Rectal smooth muscle tissue (tissue), 1 donor: ENCODE results near the gene GPR180.
A peak's percentile ranks its signal among the peaks of the same experiment; 100 is the strongest.

Experiments used
- H3K27ac ChIP-seq: one replicate; pipeline ENCODE4 v1.7.0; 2013; ENCODE audit warnings: low read depth, low read length, inconsistent platforms
- H3K27me3 ChIP-seq: one replicate; pipeline ENCODE4 v1.7.0; 2013; ENCODE audit warnings: low read length; ENCODE audit not compliant: control insufficient read depth, insufficient read depth
- H3K36me3 ChIP-seq: one replicate; pipeline ENCODE4 v1.7.0; 2013; ENCODE audit warnings: low read length; ENCODE audit not compliant: control insufficient read depth, insufficient read depth
- H3K4me1 ChIP-seq: one replicate; pipeline ENCODE4 v1.7.0; 2013; ENCODE audit warnings: low read length; ENCODE audit not compliant: control insufficient read depth, insufficient read depth
- H3K4me3 ChIP-seq: one replicate; pipeline ENCODE4 v1.7.0; 2013; ENCODE audit warnings: low read length
- H3K9ac ChIP-seq: one replicate; pipeline ENCODE4 v1.7.0; 2013; ENCODE audit warnings: low read length

GPR180 gene

GRCh38 chr13:94601446-94602431, at the start of gene GPR180:
GPR180 (plus strand) TSS chr13:94601857; CDS start chr13:94601928, 71 bp downstream.
- H3K9ac ChIP-seq, result peak within 1 kb of the TSS; percentile 3
- no peaks in the 10 kb centered on the region for H3K4me1 ChIP-seq
- no peaks in the 10 kb centered on the region for H3K36me3 ChIP-seq
- H3K27me3 ChIP-seq, result no peaks in the 10 kb centered on the region
- H3K4me3 ChIP-seq, result peak within 1 kb of the TSS; percentile 58
- peak within 1 kb of the TSS; percentile 68 for H3K27ac ChIP-seq

- Histone ChIP-seq H3K9ac (no peak overlapping the region), H3K27me3 (no peaks in the 10 kb centered on the region), H3K36me3 (no peaks in the 10 kb centered on the region), H3K4me3 (no peak overlapping the region), H3K4me1 (peaks cover 8% of the 10 kb centered on the region), H3K27ac (no peak overlapping the region)
Measured at GRCh38 chr13:94552095-94552494, 49.6 kb upstream of the GPR180 start.

GRCh38 chr13:94553766-94554165, 47.9 kb upstream of the GPR180 start:
- Histone ChIP-seq H3K27me3 (no peaks in the 10 kb centered on the region), H3K27ac (no peak overlapping the region), H3K4me1 (peaks cover under 1% of the 10 kb centered on the region), H3K4me3 (no peak overlapping the region), H3K36me3 (no peaks in the 10 kb centered on the region), H3K9ac (no peak overlapping the region)

- no peaks in the 10 kb centered on the region for H3K4me1 ChIP-seq
- no peaks in the 10 kb centered on the region for H3K27me3 ChIP-seq
- no peak overlapping the region for H3K9ac ChIP-seq
- no peaks in the 10 kb centered on the region for H3K36me3 ChIP-seq
- H3K27ac ChIP-seq, result no peak overlapping the region
- no peak overlapping the region for H3K4me3 ChIP-seq
Measured at GRCh38 chr13:94556041-94556440, 45.6 kb upstream of the GPR180 start.

- Histone ChIP-seq H3K27me3 (no peaks in the 10 kb centered on the region), H3K4me1 (no peaks in the 10 kb centered on the region), H3K9ac (no peak overlapping the region), H3K4me3 (no peak overlapping the region), H3K27ac (no peak overlapping the region), H3K36me3 (no peaks in the 10 kb centered on the region)
Measured at GRCh38 chr13:94556621-94557020, 45.0 kb upstream of the GPR180 start.

GRCh38 chr13:94557684-94558235, 43.9 kb upstream of the GPR180 start:
- H3K4me3 ChIP-seq, result no peak overlapping the region

GRCh38 chr13:94558716-94559115, 42.9 kb upstream of the GPR180 start:
- no peaks in the 10 kb centered on the region for H3K4me1 ChIP-seq
- H3K27me3 ChIP-seq, result no peaks in the 10 kb centered on the region
- no peak overlapping the region for H3K4me3 ChIP-seq
- H3K36me3 ChIP-seq, result no peaks in the 10 kb centered on the region
- H3K27ac ChIP-seq, result no peak overlapping the region
- H3K9ac ChIP-seq, result no peak overlapping the region

More at GRCh38 chr13:94557684-94558235, 43.9 kb upstream of the GPR180 start:
- no peak overlapping the region for H3K27ac ChIP-seq
- no peak overlapping the region for H3K9ac ChIP-seq
- no peaks in the 10 kb centered on the region for H3K4me1 ChIP-seq
- no peaks in the 10 kb centered on the region for H3K27me3 ChIP-seq
- no peaks in the 10 kb centered on the region for H3K36me3 ChIP-seq

- H3K4me3 ChIP-seq, result no peak overlapping the region
- H3K9ac ChIP-seq, result no peak overlapping the region
- no peaks in the 10 kb centered on the region for H3K36me3 ChIP-seq
- H3K27ac ChIP-seq, result no peak overlapping the region
- no peaks in the 10 kb centered on the region for H3K4me1 ChIP-seq
- no peaks in the 10 kb centered on the region for H3K27me3 ChIP-seq
Measured at GRCh38 chr13:94559222-94559795, 42.3 kb upstream of the GPR180 start.

GRCh38 chr13:94560116-94560515, 41.5 kb upstream of the GPR180 start:
- H3K9ac ChIP-seq, result no peak overlapping the region
- no peaks in the 10 kb centered on the region for H3K27me3 ChIP-seq
- H3K27ac ChIP-seq, result no peak overlapping the region
- no peak overlapping the region for H3K4me3 ChIP-seq
- H3K4me1 ChIP-seq, result no peaks in the 10 kb centered on the region
- no peaks in the 10 kb centered on the region for H3K36me3 ChIP-seq

GRCh38 chr13:94561126-94561525, 40.5 kb upstream of the GPR180 start:
- Histone ChIP-seq H3K9ac (no peak overlapping the region), H3K27me3 (no peaks in the 10 kb centered on the region), H3K36me3 (no peaks in the 10 kb centered on the region), H3K4me1 (no peaks in the 10 kb centered on the region), H3K4me3 (no peak overlapping the region), H3K27ac (no peak overlapping the region)

- Histone ChIP-seq H3K27me3 (no peaks in the 10 kb centered on the region), H3K9ac (no peak overlapping the region), H3K4me1 (no peaks in the 10 kb centered on the region), H3K27ac (no peak overlapping the region), H3K4me3 (no peak overlapping the region), H3K36me3 (peaks cover 8% of the 10 kb centered on the region)
Measured at GRCh38 chr13:94567581-94567980, 34.1 kb upstream of the GPR180 start.

- no peak overlapping the region for H3K4me3 ChIP-seq
- no peaks in the 10 kb centered on the region for H3K27me3 ChIP-seq
- H3K9ac ChIP-seq, result no peak overlapping the region
- peaks cover 11% of the 10 kb centered on the region for H3K36me3 ChIP-seq
- no peak overlapping the region for H3K27ac ChIP-seq
- H3K4me1 ChIP-seq, result no peaks in the 10 kb centered on the region
Measured at GRCh38 chr13:94568443-94568842, 33.2 kb upstream of the GPR180 start.
